Endothelial cell of umbilical vein (primary cell): Measurements from ENCODE around the gene PSMA7. TPM values are rescaled to one million over a fixed set of nuclear protein-coding genes. Genes with fewer than 3 reads are reported as not detected.
A peak's percentile ranks its signal among the peaks of the same experiment; 100 is the strongest.

Experiments
- BruUV-seq: library from RNA; stranded (reverse); fragments of 400-500 nt; replicated peaks from 2 replicates; lab custom pipeline; 2021; lab: Mats Ljungman, UMichigan
- CTCF ChIA-PET: fragments of 300-600, 350-600 bp; sonication (Branson Sonifier 250); formaldehyde crosslinking; loops from one replicate; lab custom pipeline; 2021; ENCODE audit warnings: antibody characterized with exemption, inconsistent platforms; lab: Charles Lee
- POLR2A ChIA-PET: fragments of 300-600, 350-600 bp; sonication (Branson Sonifier 250); formaldehyde crosslinking; loops from one replicate; lab custom pipeline; 2021; ENCODE audit warnings: antibody characterized with exemption, inconsistent platforms; lab: Charles Lee
- DNase-seq: peaks from one replicate; pipeline ENCODE4 v3.0.0-alpha.2; 2011; ENCODE audit warnings: low read depth, low spot score
- FAIRE-seq: peaks from 2 replicates; lab custom pipeline; 2011; peaks lifted over from hg19 to GRCh38; lab: Jason Lieb, UNC
- H2AFZ ChIP-seq: 2 replicates; pipeline ENCODE4 v1.6.0; 2012; ENCODE audit warnings: low read depth, low read length, control low read depth, inconsistent platforms
- H3K27ac ChIP-seq: 2 replicates; pipeline ENCODE4 v1.5.1; 2011; ENCODE audit warnings: low read depth, mild to moderate bottlenecking, control low read depth, low read length, moderate library complexity; ENCODE audit not compliant: insufficient read depth
- H3K27me3 ChIP-seq, 2 experiments: 2 replicates each; pipeline versions ENCODE4 v1.6.0 to v1.6.1; 2011; ENCODE audit warnings: low read length in 2 of 2, mixed read lengths in 1 of 2; ENCODE audit not compliant: control insufficient read depth in 2 of 2, insufficient read depth in 2 of 2
- H3K36me3 ChIP-seq, 2 experiments: 2 replicates in 1 of 2; 3 replicates in 1 of 2; pipeline ENCODE4 v1.5.1; 2011; ENCODE audit warnings: low read length in 2 of 2, mild to moderate bottlenecking in 1 of 2, moderate library complexity in 1 of 2; ENCODE audit not compliant: control insufficient read depth in 2 of 2, insufficient read depth in 2 of 2; ENCODE audit errors: extremely low read depth in 1 of 2
- H3K4me1 ChIP-seq: 3 replicates; pipeline ENCODE4 v1.5.1; 2011; ENCODE audit warnings: mild to moderate bottlenecking, low read length; ENCODE audit not compliant: control insufficient read depth, insufficient read depth; ENCODE audit errors: extremely low read depth
- H3K4me2 ChIP-seq: 2 replicates; pipeline ENCODE4 v1.6.1; 2011; ENCODE audit warnings: low read length, control low read depth, mixed read lengths; ENCODE audit not compliant: insufficient read depth
- H3K4me3 ChIP-seq, 3 experiments: fragments of 200-600 bp in 1 of 3; sonication (generic), shearing (Covaris generic) in 1 of 3; replicated peaks in 1 of 3; 2 replicates each; pipeline ENCODE4 v1.5.1; 2011 to 2016; ENCODE audit warnings: control low read depth in 3 of 3, low read length in 3 of 3, mild to moderate bottlenecking in 2 of 3, inconsistent platforms in 1 of 3, low read depth in 1 of 3, moderate library complexity in 1 of 3; ENCODE audit not compliant: insufficient read depth in 1 of 3
- H3K79me2 ChIP-seq: 2 replicates; pipeline ENCODE4 v1.6.0; 2012; ENCODE audit warnings: low read length, inconsistent platforms; ENCODE audit not compliant: control insufficient read depth, insufficient read depth
- H3K9ac ChIP-seq: replicated peaks from 2 replicates; pipeline ENCODE3; 2011; ENCODE audit warnings: low read length, control low read depth; ENCODE audit not compliant: insufficient read depth; ENCODE audit errors: extremely low read depth
- H3K9me1 ChIP-seq: replicated peaks from 3 replicates; pipeline ENCODE4 v1.6.0; 2011; ENCODE audit warnings: mild to moderate bottlenecking, low read length; ENCODE audit not compliant: control insufficient read depth, insufficient read depth; ENCODE audit errors: extremely low read depth
- H3K9me3 ChIP-seq: replicated peaks from 2 replicates; pipeline ENCODE4 v1.5.1; 2012; ENCODE audit warnings: low read length, inconsistent platforms; ENCODE audit not compliant: control insufficient read depth, insufficient read depth
- H4K20me1 ChIP-seq: replicated peaks from 2 replicates; pipeline ENCODE3; 2011; ENCODE audit warnings: mild to moderate bottlenecking, low read length; ENCODE audit not compliant: control insufficient read depth, insufficient read depth; ENCODE audit errors: extremely low read depth
- GATA2 ChIP-seq: IDR thresholded peaks from 2 replicates; pipeline ENCODE4 v1.7.0; 2011; ENCODE audit warnings: low read depth, mild to moderate bottlenecking, moderate library complexity, mixed read lengths, low read length; ENCODE audit not compliant: insufficient read length, insufficient read depth
- MAX ChIP-seq: IDR thresholded peaks from 2 replicates; pipeline ENCODE4 v1.6.1; 2011; ENCODE audit not compliant: insufficient read depth, insufficient read length
- POLR2A ChIP-seq: IDR thresholded peaks from 2 replicates; pipeline ENCODE4 v1.6.1; 2012; ENCODE audit warnings: low read depth, mild to moderate bottlenecking, control low read depth, low read length
- dilution Hi-C: fragments of 300-500 bp; cut with MboI; formaldehyde crosslinking; loops from one replicate; pipeline ENCODE4 v1.15.0; 2019; ENCODE audit warnings: low sequenced_read_pairs; ENCODE audit not compliant: extremely low pct_ligation_motif_present
- intact Hi-C: fragments of 100-400 bp; cut with micrococcal nuclease; formaldehyde crosslinking; loops from one replicate; pipeline ENCODE4 v1.10.0; 2022
- polyA plus RNA-seq, 4 experiments: library from polyadenylated mRNA; depleted of rRNA in 3 of 4; stranded (reverse) in 3 of 4; unstranded in 1 of 4; fragments of >200 nt; gene quantifications; 2 replicates each; pipeline versions ENCODE4 v1.2.1 to v1.2.3, GENCODE V29; 2011 to 2012; ENCODE audit warnings: missing spikeins in 1 of 4
- total RNA-seq: library from RNA; stranded (reverse); gene quantifications from 2 replicates; pipeline ENCODE4 v1.2.3, GENCODE V29; 2021

PSMA7 gene
- total and polyA plus RNA-seq, 2 donors (not counting 3 experiments of a cell fraction or from before 2014, with no cell fraction given): 393 to 826 TPM

- H3K79me2 ChIP-seq: peaks cover 16% of the 10 kb centered on the region
- peak within 1 kb of the TSS; percentile 91 for H2AFZ ChIP-seq
- peaks cover 9 to 14% of the 10 kb centered on the region in 2 experiments for H3K27me3 ChIP-seq
- BruUV-seq: no TSS peak
- peak within 1 kb of the TSS; percentile 68 to 76 (median 75) for H3K4me3 ChIP-seq
- H3K9ac ChIP-seq: peak within 1 kb of the TSS; percentile 77
- H3K4me1 ChIP-seq: peaks cover 11% of the 10 kb centered on the region
- intact Hi-C loops (loop anchor here (1.0 to 5.0 kb wide), 4 partner anchors 21 to 110 kb away; partner anchors contain the start of genes PSMA7 and SS18L1), dilution Hi-C loops (no loop called here)
- TF ChIP-seq POLR2A (peak; percentile 24), GATA2 (no peak), MAX (peak; percentile 45)
- H3K27ac ChIP-seq: peak within 1 kb of the TSS; percentile 57
- POLR2A ChIA-PET: interaction anchor here (0.5 to 2.0 kb wide), 3 partner anchors 28 to 502 kb away, joined by 3 to 18 read pairs (median 3); partner anchors contain the start of gene TAF4
- H3K9me3 ChIP-seq: no peaks in the 10 kb centered on the region
- no peaks in the 10 kb centered on the region for H4K20me1 ChIP-seq
- CTCF ChIA-PET: interaction anchor here (0.9 to 3.1 kb wide), 4 partner anchors 14 to 111 kb away, joined by 3 to 22 read pairs (median 8); no protein-coding TSS in a partner anchor
- no peaks in the 10 kb centered on the region for H3K9me1 ChIP-seq
- DNase-seq: peak; percentile 98
- H3K4me2 ChIP-seq: peak within 1 kb of the TSS; percentile 79
- peak; percentile 90 for FAIRE-seq
- H3K36me3 ChIP-seq: peaks cover 5 to 14% of the 10 kb centered on the region in 2 experiments
Measured at GRCh38 chr20:62121776-62122653, 21.2 kb downstream of the PSMA7 start, which contains the start of gene LSM14B. LSM14B (plus strand) TSS chr20:62122475; CDS start chr20:62122667, 192 bp downstream.
